B cell (primary cell): ENCODE data around the gene HPS1.

Experiments used
- CTCF ChIP-seq: fragments of 200-600 bp; IDR thresholded peaks from one replicate; pipeline ENCODE4 v1.8.0; 2022; ENCODE audit warnings: antibody characterized with exemption, mild to moderate bottlenecking
- EZH2 ChIP-seq: IDR thresholded peaks from 2 replicates; pipeline ENCODE4 v1.6.1; 2012; ENCODE audit warnings: borderline replicate concordance, low read depth, mild to moderate bottlenecking, moderate library complexity, low read length; ENCODE audit not compliant: insufficient read depth, poor library complexity, severe bottlenecking

- TF ChIP-seq CTCF (no peak), EZH2 (no peak)
Measured at GRCh38 chr10:98377536-98377935, 69.2 kb downstream of the HPS1 start.
